AG09319 (cell line): Measurements from ENCODE around the gene GRK6.

ENCODE experiments used
- DNase-seq: peaks from one replicate; pipeline ENCODE4 v3.0.0-alpha.2; 2010; ENCODE audit warnings: low read depth; ENCODE audit errors: extremely low read depth
- CTCF ChIP-seq: IDR thresholded peaks from 2 replicates; pipeline ENCODE4 v1.5.1; 2011; ENCODE audit warnings: low read depth, mild to moderate bottlenecking, inconsistent platforms, low read length, moderate library complexity

The GRK6 gene

GRCh38 chr5:177487144-177487543 lies 60.7 kb downstream of the GRK6 start:
- DNase-seq, result no peak
- no peak for TF ChIP-seq CTCF

GRCh38 chr5:177487975-177488374 lies 61.5 kb downstream of the GRK6 start:
- no peak for TF ChIP-seq CTCF
- DNase-seq, result no peak

- TF ChIP-seq CTCF, result no peak; the same call in 1 of the 2 replicates
- no peak for DNase-seq
Observed at GRCh38 chr5:177489119-177489716, 62.7 kb downstream of the GRK6 start.

DNA sequence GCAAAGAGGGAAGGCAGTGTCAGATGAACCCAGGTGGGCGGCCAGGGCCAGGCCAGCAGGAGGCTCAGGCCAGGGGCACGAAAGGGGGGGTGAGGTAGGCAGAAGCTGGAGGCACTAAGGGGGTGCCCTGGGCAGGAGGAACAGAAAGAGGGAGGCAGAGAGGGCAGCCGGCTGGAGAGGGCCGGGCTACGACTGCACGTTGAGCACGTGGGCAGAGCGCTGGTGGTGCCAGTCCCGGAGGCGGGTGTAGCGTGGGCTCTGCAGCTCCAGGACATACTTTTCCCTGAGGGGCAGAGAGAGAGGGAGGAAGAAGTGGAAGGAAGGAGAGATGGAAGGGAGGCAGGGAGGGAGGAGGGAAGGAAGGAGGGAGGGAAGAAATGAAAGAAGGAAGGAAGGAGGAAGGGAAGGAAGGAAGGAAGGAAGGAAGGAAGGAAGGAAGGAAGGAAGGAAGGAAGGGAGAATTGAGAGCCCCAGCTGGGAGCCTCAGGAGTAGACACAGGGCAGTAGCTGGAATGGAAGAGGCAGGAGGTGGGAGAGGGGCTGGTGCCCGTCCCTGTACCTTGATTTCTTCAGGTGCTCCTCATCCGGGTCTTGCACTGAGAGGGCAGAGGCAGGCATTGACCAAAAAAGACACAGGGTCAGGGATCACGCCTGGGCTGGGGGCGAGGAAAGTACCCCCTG lies 64.0 kb downstream of the GRK6 start:
- no peak for TF ChIP-seq CTCF
- DNase-seq, result no peak

DNA sequence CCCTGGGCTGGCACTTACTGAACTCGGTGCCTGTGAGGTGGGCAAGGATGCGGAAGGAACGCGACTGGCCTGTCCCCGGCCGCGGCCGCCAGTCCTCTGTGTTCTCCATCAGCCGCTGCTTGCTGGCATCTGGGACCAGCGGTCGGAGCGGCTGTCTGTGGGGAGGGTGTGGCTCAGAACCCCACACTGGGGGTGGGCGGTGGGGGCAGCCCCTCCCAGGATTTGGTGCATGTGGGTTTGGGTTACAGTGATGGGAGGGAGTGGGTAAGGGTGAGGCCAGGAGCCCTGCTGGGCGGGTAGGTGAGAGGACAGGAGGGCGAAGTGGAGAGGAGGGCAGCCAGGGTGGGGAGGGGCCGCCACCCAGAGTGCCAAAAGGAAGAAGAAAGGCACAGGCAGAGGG lies 64.5 kb downstream of the GRK6 start:
- no peak for DNase-seq
- TF ChIP-seq CTCF, result no peak

DNA sequence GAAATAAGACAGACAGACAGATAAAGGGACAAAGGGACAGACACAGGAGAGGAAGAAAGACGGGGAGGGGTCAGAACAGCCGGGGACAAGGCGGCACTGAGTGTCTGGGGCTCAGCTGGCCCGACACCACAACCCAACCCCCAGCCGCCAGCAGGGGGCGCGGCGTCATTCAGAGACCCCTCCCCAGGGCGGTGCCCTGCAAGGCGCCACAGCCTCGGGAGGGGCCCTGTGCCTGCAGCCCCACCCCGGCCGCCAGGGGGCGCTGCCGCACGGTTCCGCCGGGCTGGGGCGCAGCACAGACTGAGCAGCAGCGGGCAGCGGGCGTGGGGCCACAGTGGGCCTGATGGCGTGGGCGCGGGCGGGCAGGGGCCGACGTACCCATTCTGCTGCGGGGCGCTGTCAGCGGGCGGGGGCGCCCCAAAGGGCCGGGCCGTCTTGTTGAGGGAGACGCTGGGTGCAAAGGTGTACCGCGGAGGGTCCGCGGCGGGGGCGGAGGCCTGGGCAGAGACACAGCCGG lies 65.0 kb downstream of the GRK6 start:
- DNase-seq, result no peak
- peak; percentile 47 for TF ChIP-seq CTCF

DNA sequence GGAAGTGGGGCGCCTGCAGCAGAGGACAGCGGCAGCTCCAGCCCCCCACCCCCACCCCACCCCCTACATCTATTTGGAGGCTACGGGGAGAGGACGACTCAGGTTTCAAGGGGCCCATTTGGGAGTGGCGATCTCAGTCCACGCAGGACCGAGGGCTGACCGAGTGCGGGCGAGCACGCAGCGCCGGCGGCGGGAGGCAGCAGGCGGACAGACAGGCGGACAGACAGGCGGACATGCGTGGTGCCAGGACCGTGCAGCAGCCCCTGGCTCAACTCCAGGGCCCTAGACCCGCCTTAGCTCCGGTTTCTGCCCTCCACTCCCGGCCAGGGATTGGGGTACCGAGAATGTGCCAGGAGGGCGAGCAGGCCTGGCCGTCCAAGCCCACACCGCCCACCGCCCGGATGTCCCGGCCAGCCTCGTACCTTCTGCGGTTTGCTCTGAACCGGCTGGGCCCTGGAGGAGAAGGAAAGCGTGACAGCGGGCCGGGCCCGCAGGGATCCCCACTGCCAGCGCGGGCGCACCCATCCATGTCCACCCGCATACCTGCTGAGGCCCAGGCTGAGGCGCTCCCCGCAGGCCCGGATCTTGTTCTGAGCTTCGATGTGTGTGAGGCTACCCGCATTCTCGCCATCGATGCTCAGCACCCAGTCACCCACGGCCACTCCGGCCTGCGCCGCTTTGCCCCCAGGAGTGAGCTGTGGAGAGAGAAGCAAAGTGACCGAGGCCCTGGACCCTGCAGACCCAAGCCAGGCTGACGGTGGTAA lies 65.7 kb downstream of the GRK6 start:
- no peak for DNase-seq
- no peak for TF ChIP-seq CTCF
